ENCODE results near the gene GFOD1.
A peak's percentile ranks its signal among the peaks of the same experiment; 100 is the strongest.

The GFOD1 gene

GRCh38 chr6:13417954-13418353 is 69.4 kb downstream of the GFOD1 start:
- no peak overlapping the region for H2BK120ac ChIP-seq (ENCODE audit: low read depth, low read length)
- DNase-seq (ENCODE audit: low spot score), result no peak
- peaks cover 16 to 26% of the 10 kb centered on the region in 2 donors for H3K4me1 ChIP-seq (ENCODE audit: control insufficient read depth in 2 of 2, insufficient read depth in 1 of 2, low read depth in 1 of 2, low read length in 2 of 2)
- no peak overlapping the region for H2BK5ac ChIP-seq (ENCODE audit: low read length)
- no peak overlapping the region for H4K8ac ChIP-seq (ENCODE audit: low read depth, low read length)
- H2AFZ ChIP-seq (ENCODE audit: low read length), result no peak overlapping the region
- H3K14ac ChIP-seq (ENCODE audit: low read length), result no peak overlapping the region
- no peak overlapping the region for H3K18ac ChIP-seq (ENCODE audit: low read length)
- no peaks in the 10 kb centered on the region for H3K79me1 ChIP-seq (ENCODE audit: low read depth, low read length)
- H2AK5ac ChIP-seq (ENCODE audit: low read depth, low read length), result no peak overlapping the region
- H3K9ac ChIP-seq (ENCODE audit: low read depth, low read length, poor library complexity), result no peak overlapping the region
- no peak overlapping the region for H4K91ac ChIP-seq (ENCODE audit: low read depth, low read length, poor library complexity)
- no peak overlapping the region for H3K23ac ChIP-seq (ENCODE audit: low read depth, low read length, poor library complexity)
- no peaks in the 10 kb centered on the region for H3K27me3 ChIP-seq (ENCODE audit: control insufficient read depth in 3 of 3, insufficient read depth in 3 of 3, low read depth in 1 of 3, low read length in 3 of 3)
- H2BK12ac ChIP-seq (ENCODE audit: low read length), result no peak overlapping the region
- no peak overlapping the region for H3K4me2 ChIP-seq (ENCODE audit: insufficient read depth, low read length, poor library complexity, severe bottlenecking)
- no peaks in the 10 kb centered on the region for H3K9me3 ChIP-seq (replicated peaks in 1 of 2; ENCODE audit: control insufficient read depth in 2 of 2, insufficient read depth in 1 of 2, low read depth in 1 of 2, low read length in 2 of 2)
- no peak overlapping the region for H3K4ac ChIP-seq (ENCODE audit: low read length)
- WGBS, 2 donors (ENCODE audit: extremely low coverage in 2 of 2, insufficient read length in 2 of 2, insufficient replicate concordance in 1 of 2), result no CpG with 5 or more reads among the region's 2 CpGs
- no peak overlapping the region for H2BK15ac ChIP-seq (ENCODE audit: low read length)
- H3K27ac ChIP-seq (replicated peaks; ENCODE audit: low read length), result no peak overlapping the region
- no peak overlapping the region for H3K4me3 ChIP-seq (ENCODE audit: low read length in 2 of 2)
- H3K36me3 ChIP-seq (replicated peaks in 1 of 2; ENCODE audit: control insufficient read depth in 2 of 2, insufficient read depth in 2 of 2, low read length in 2 of 2), result no peaks in the 10 kb centered on the region

- Histone ChIP-seq H3K9ac (ENCODE audit: low read depth, low read length, poor library complexity) (no peak overlapping the region), H2BK12ac (ENCODE audit: low read length) (no peak overlapping the region), H3K18ac (ENCODE audit: low read length) (peak overlapping the region; percentile 35), H3K4ac (ENCODE audit: low read length) (no peak overlapping the region), H3K23ac (ENCODE audit: low read depth, low read length, poor library complexity) (no peak overlapping the region), H3K14ac (ENCODE audit: low read length) (no peak overlapping the region), H3K27ac (replicated peaks; ENCODE audit: low read length) (no peak overlapping the region), H2AFZ (ENCODE audit: low read length) (no peak overlapping the region), H2BK5ac (ENCODE audit: low read length) (no peak overlapping the region), H4K91ac (ENCODE audit: low read depth, low read length, poor library complexity) (no peak overlapping the region), H4K8ac (ENCODE audit: low read depth, low read length) (no peak overlapping the region), H2BK15ac (ENCODE audit: low read length) (no peak overlapping the region), H2AK5ac (ENCODE audit: low read depth, low read length) (no peak overlapping the region), H3K36me3 (replicated peaks in 1 of 2; ENCODE audit: control insufficient read depth in 2 of 2, insufficient read depth in 2 of 2, low read length in 2 of 2) (no peaks in the 10 kb centered on the region), H3K9me3 (replicated peaks in 1 of 2; ENCODE audit: control insufficient read depth in 2 of 2, insufficient read depth in 1 of 2, low read depth in 1 of 2, low read length in 2 of 2) (no peaks in the 10 kb centered on the region), H3K79me1 (ENCODE audit: low read depth, low read length) (no peaks in the 10 kb centered on the region), H3K27me3 (ENCODE audit: control insufficient read depth in 3 of 3, insufficient read depth in 3 of 3, low read depth in 1 of 3, low read length in 3 of 3) (no peaks in the 10 kb centered on the region), H3K4me1 (ENCODE audit: control insufficient read depth in 2 of 2, insufficient read depth in 1 of 2, low read depth in 1 of 2, low read length in 2 of 2) (peaks cover 11 to 27% of the 10 kb centered on the region in 2 donors), H3K4me3 (ENCODE audit: low read length in 2 of 2) (no peak overlapping the region), H3K4me2 (ENCODE audit: insufficient read depth, low read length, poor library complexity, severe bottlenecking) (no peak overlapping the region), H2BK120ac (ENCODE audit: low read depth, low read length) (no peak overlapping the region)
- DNase-seq (ENCODE audit: low spot score), result no peak
- WGBS, 2 donors (ENCODE audit: extremely low coverage in 2 of 2, insufficient read length in 2 of 2, insufficient replicate concordance in 1 of 2), result no CpG with 5 or more reads among the region's 6 CpGs
These were observed 70.0 kb downstream of the GFOD1 start for GRCh38 chr6:13417431-13417830.

- no peak overlapping the region for H3K27ac ChIP-seq (replicated peaks; ENCODE audit: low read length)
- H3K4me3 ChIP-seq (ENCODE audit: low read length in 2 of 2), result no peak overlapping the region
- no peak overlapping the region for H3K14ac ChIP-seq (ENCODE audit: low read length)
- peaks cover 0 to 15% of the 10 kb centered on the region in 2 donors for H3K4me1 ChIP-seq (ENCODE audit: control insufficient read depth in 2 of 2, insufficient read depth in 1 of 2, low read depth in 1 of 2, low read length in 2 of 2)
- H2BK15ac ChIP-seq (ENCODE audit: low read length), result no peak overlapping the region
- H2BK5ac ChIP-seq (ENCODE audit: low read length), result no peak overlapping the region
- no peak for DNase-seq (ENCODE audit: low spot score)
- H3K9ac ChIP-seq (ENCODE audit: low read depth, low read length, poor library complexity), result no peak overlapping the region
- H4K91ac ChIP-seq (ENCODE audit: low read depth, low read length, poor library complexity), result no peak overlapping the region
- no peaks in the 10 kb centered on the region for H3K27me3 ChIP-seq (ENCODE audit: control insufficient read depth in 3 of 3, insufficient read depth in 3 of 3, low read depth in 1 of 3, low read length in 3 of 3)
- no peaks in the 10 kb centered on the region for H3K79me1 ChIP-seq (ENCODE audit: low read depth, low read length)
- no peak overlapping the region for H2AK5ac ChIP-seq (ENCODE audit: low read depth, low read length)
- no peak overlapping the region for H2AFZ ChIP-seq (ENCODE audit: low read length)
- no peak overlapping the region for H2BK120ac ChIP-seq (ENCODE audit: low read depth, low read length)
- H3K9me3 ChIP-seq (replicated peaks in 1 of 2; ENCODE audit: control insufficient read depth in 2 of 2, insufficient read depth in 1 of 2, low read depth in 1 of 2, low read length in 2 of 2), result no peaks in the 10 kb centered on the region
- WGBS, 2 donors (ENCODE audit: extremely low coverage in 2 of 2, insufficient read length in 2 of 2, insufficient replicate concordance in 1 of 2), result no CpG with 5 or more reads among the region's 5 CpGs
- H4K8ac ChIP-seq (ENCODE audit: low read depth, low read length), result no peak overlapping the region
- no peaks in the 10 kb centered on the region for H3K36me3 ChIP-seq (replicated peaks in 1 of 2; ENCODE audit: control insufficient read depth in 2 of 2, insufficient read depth in 2 of 2, low read length in 2 of 2)
- no peak overlapping the region for H3K4ac ChIP-seq (ENCODE audit: low read length)
- H3K4me2 ChIP-seq (ENCODE audit: insufficient read depth, low read length, poor library complexity, severe bottlenecking), result no peak overlapping the region
- H3K23ac ChIP-seq (ENCODE audit: low read depth, low read length, poor library complexity), result no peak overlapping the region
- H2BK12ac ChIP-seq (ENCODE audit: low read length), result no peak overlapping the region
- no peak overlapping the region for H3K18ac ChIP-seq (ENCODE audit: low read length)
These were observed 72.1 kb downstream of the GFOD1 start for GRCh38 chr6:13415283-13415682.

GRCh38 chr6:13413900-13414555 is 73.4 kb downstream of the GFOD1 start:
- no peak overlapping the region for H3K9ac ChIP-seq (ENCODE audit: low read depth, low read length, poor library complexity)

More at GRCh38 chr6:13413900-13414555, 73.4 kb downstream of the GFOD1 start:
- Histone ChIP-seq H2AK5ac (ENCODE audit: low read depth, low read length) (no peak overlapping the region), H2BK12ac (ENCODE audit: low read length) (no peak overlapping the region), H3K9me3 (replicated peaks in 1 of 2; ENCODE audit: control insufficient read depth in 2 of 2, insufficient read depth in 1 of 2, low read depth in 1 of 2, low read length in 2 of 2) (no peaks in the 10 kb centered on the region), H3K4me2 (ENCODE audit: insufficient read depth, low read length, poor library complexity, severe bottlenecking) (no peak overlapping the region), H4K91ac (ENCODE audit: low read depth, low read length, poor library complexity) (no peak overlapping the region), H3K4me3 (ENCODE audit: low read length in 2 of 2) (no peak overlapping the region), H3K27me3 (ENCODE audit: control insufficient read depth in 3 of 3, insufficient read depth in 3 of 3, low read depth in 1 of 3, low read length in 3 of 3) (no peaks in the 10 kb centered on the region), H2AFZ (ENCODE audit: low read length) (no peak overlapping the region), H2BK120ac (ENCODE audit: low read depth, low read length) (no peak overlapping the region), H3K4me1 (ENCODE audit: control insufficient read depth in 2 of 2, insufficient read depth in 1 of 2, low read depth in 1 of 2, low read length in 2 of 2) (peaks cover 0 to 14% of the 10 kb centered on the region in 2 donors), H3K36me3 (replicated peaks in 1 of 2; ENCODE audit: control insufficient read depth in 2 of 2, insufficient read depth in 2 of 2, low read length in 2 of 2) (no peaks in the 10 kb centered on the region), H3K79me1 (ENCODE audit: low read depth, low read length) (no peaks in the 10 kb centered on the region), H3K14ac (ENCODE audit: low read length) (no peak overlapping the region), H3K4ac (ENCODE audit: low read length) (no peak overlapping the region), H2BK15ac (ENCODE audit: low read length) (no peak overlapping the region), H4K8ac (ENCODE audit: low read depth, low read length) (no peak overlapping the region), H3K23ac (ENCODE audit: low read depth, low read length, poor library complexity) (no peak overlapping the region), H2BK5ac (ENCODE audit: low read length) (no peak overlapping the region), H3K27ac (replicated peaks; ENCODE audit: low read length) (no peak overlapping the region), H3K18ac (ENCODE audit: low read length) (no peak overlapping the region)
- no CpG with 5 or more reads among the region's 7 CpGs for WGBS, 2 donors (ENCODE audit: extremely low coverage in 2 of 2, insufficient read length in 2 of 2, insufficient replicate concordance in 1 of 2)
- DNase-seq (ENCODE audit: low spot score), result no peak

Measured in neuronal stem cell (in vitro differentiated cells).